ENCODE results near the gene MMP24.
A peak's percentile ranks its signal among the peaks of the same experiment; 100 is the strongest.

The MMP24 gene

DNA sequence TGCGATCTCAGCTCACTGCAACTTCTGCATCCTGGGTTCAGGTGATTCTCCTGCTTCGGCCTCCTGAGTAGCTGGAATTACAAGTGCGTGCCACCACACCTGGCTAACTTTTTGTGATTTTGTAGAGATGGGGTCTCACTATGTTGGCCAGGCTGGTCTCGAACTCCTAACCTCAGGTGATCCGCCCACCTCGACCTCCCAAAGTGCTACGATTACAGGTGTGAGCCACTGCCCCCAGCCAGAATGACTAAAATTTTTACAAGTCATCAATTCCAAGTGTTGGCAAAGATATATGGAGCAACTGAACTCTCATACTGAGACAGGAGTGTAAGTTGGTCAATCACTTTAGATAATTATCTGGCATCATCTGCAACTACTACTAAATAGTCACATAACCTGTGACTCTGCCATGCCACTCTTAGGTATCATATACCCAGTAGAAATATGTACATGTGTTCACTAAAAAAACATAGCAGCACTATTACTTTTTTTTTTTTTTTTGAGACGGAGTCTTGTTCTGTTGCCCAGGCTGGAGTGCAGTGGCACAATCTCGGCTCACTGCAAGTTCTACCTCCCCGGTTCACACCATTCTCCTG, 55.1 kb downstream of the MMP24 start:
- no peak for DNase-seq

- DNase-seq = no peak
Measured at GRCh38 chr20:35283441-35284266, 57.2 kb downstream of the MMP24 start.

DNA sequence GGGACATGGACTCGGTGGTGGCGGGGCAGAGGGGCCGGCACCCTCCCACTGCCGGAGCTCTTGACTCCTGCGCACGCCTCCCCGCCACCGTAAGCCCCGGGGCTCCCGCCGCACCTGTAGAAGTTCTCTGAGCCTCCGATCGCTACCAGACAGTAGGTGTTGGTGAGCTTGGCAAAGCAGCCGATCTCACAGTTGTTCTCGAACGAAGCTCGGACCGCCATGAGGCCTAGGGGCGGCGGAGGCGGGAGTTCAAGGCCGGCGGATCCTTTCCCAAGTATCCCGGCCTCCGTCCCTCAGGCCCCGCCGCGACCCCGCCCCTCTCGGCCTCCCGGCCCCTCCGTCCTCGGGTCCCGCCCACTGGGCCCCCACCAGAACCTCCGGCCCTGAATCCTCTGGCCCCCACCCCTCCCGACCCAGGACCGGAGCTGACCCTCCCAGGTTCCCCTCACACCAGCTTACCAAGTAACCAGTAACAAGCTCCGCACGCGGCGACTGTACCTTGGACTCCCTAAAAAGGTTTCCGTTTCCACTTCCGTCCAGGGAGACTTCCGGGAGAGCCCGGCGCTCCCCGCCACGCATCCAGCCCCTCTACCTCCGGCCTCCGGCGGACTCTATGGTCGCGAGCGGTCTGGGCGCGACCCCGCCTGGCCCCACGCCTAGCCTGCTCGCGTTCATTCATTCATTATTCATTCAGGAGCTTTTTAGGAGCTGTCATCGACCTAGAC, 57.9 kb downstream of the MMP24 start, which contains the start of gene EIF6:
EIF6 (minus strand) TSS at position 506 of the 725 bp plus-strand sequence; CDS start at position 221, 285 bp downstream.
- DNase-seq = peak; percentile 96

GRCh38 chr20:35284992-35285805, 58.7 kb downstream of the MMP24 start:
- DNase-seq = no peak

DNA sequence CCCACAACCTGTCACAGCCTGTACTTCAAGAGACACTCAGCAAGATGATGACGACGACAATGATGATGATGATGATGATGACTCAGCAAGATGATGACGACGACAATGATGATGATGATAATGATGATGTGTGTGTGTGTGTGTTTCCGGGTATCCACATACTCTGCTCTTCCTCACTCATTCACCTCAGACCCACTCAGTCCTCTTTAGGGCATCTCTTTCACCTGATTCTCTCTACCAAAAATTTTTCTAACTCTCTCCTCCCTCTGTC, 59.3 kb downstream of the MMP24 start:
- no peak for DNase-seq

GRCh38 chr20:35286077-35286898, 59.8 kb downstream of the MMP24 start:
- DNase-seq = no peak

DNA sequence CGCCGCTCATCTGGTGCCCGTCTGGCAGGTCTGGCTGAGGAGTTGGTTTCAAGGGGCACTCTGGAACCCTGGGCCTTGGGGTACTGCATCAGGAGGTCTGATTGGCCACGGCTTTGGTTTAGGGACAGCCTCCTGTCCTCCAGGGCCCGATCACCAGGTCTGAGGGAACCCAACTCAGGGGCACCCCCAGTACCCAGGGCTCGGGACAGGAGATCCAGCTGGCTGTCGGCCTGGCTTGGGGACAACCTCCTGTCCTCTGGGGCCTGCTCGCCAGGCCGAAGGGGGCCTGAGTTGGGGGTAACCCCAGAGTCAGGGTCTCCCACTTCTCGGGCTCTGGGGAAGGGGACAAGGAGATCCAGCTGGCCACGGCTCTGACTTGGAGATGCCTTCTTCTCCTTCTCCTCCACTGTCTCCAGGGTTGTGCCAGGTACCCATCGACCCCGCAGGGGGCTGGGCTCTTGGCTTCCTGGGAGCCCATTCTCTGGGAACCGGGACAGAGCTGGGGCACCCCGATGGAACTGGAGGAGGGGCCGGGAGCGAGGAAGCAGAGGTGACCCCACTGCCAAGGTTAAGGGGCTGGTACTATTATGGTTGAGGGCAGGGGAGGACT, 60.5 kb downstream of the MMP24 start:
- no peak for DNase-seq

DNA sequence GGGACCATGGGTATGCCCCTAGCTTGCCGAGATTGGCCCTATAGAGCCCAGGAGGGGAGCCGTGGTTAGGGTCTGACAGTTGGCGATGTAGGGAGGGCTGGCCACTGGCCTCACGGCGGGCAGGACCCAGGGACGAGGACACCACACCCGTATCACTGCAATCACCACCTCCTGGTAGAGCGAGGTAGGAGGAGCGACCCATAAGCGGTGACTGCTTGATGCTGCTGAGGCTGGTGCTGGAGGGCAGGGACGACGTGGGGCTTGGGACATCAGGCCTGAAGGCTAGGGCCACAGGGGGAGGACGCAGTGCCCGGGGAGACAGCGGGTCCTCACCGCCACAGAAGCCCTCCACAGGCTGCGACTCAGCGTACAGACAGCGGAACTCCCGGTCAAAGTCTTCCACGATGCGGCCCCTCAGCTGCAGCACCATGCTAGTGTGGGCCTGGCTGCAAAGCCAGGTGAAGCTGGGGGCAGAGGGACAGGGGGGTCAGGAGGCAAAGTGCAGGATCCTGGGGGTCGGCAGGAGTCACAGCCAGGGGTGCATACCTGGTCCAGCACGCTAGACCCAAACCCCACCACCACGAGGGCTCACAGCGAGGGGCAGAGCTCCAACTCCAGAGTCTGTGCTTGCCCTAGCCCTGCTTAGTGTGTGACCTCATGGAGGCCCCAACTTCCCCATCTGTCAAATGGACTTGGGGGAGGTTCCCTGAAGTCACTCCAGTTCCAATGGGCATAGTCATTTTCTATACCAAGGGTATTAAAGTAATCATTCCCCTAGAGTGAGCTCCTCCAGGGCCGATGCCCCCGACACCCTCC, 61.2 kb downstream of the MMP24 start:
- no peak for DNase-seq

- no peak for DNase-seq
Measured at GRCh38 chr20:35288325-35289060, 62.0 kb downstream of the MMP24 start.

DNA sequence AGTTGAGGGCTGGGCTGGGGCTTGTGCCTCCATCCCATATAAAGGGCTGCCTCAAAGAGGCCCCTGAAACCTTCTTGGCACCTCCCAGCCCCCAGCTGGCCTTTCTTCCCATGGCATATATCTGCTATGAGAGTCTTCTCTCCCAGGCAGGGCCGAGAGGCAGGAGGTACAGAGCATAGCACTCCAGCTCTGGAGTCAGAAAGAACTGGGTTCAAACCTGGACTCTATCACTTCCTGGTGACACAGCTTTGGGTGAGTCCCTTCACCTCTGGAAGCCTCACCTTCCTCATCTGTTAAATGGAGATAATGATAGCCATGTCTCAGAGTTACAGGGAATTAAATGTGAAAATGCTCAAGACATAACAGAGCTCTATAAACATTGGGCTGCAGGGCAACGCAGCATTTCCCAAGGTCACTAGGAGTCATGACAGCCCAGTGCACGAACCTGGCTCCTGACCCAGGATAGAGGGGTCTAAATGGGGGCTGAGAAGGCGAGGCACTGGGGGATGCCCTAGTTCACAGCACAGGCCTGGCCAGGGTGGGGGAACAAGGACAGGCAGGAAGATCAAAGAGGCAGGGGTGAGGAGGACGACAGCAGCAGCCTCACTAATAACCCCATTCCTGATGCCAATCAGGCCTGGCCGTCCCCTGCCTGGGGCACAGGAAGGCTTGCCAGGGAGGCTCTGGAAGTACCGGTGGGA, 63.8 kb downstream of the MMP24 start:
- no peak for DNase-seq

GRCh38 chr20:35290887-35291417, 64.5 kb downstream of the MMP24 start:
- DNase-seq = no peak

DNA sequence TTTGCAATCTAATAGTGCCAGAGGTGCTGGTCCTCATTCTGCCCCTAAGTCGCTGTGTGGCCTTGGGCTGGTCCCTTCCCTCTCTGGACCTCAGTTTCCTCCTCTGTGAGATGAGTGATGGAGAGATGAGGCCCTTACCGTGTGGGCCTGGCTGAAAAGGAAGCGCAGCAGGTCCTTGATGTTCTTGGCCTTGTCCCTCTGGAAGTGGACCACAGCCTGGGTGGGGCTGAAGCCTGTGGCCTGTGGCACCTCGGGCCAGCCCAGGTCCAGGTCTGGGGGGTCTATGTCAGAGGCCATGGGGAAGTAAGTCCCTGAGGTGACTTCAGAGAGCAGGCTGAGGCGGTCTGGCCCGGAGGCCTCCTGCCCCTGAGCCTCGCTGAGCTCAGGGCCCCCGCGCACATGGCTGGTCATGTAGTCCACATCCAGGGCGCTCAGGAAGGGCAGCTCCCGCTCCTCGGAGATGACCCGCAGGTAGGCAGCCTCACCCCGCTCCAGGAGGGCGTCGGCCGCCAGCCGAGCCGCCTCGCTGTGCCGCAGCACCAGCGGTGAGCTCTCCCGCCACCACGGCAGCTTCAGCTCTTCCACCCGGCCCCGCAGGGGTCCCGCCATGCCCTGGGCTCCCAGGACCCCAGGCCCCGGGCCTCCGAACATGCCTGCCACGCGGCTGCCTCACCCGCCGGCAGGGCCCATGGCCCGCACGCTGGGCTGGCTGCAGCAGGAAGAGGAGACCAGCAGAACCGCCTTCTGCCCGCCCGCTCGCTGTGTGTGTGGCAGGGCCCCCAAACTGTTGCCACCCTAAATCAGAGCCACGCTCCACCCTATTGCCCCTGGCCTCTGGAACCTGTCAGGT, 65.4 kb downstream of the MMP24 start, which contains the start of gene FAM83C:
FAM83C (minus strand) TSS at position 772 of the 850 bp plus-strand sequence; CDS start at position 651, 121 bp downstream.
- DNase-seq = no peak

GRCh38 chr20:35292504-35293285, 66.2 kb downstream of the MMP24 start:
- no peak for DNase-seq

GRCh38 chr20:35293303-35294292, 67.1 kb downstream of the MMP24 start:
- DNase-seq = no peak

DNA sequence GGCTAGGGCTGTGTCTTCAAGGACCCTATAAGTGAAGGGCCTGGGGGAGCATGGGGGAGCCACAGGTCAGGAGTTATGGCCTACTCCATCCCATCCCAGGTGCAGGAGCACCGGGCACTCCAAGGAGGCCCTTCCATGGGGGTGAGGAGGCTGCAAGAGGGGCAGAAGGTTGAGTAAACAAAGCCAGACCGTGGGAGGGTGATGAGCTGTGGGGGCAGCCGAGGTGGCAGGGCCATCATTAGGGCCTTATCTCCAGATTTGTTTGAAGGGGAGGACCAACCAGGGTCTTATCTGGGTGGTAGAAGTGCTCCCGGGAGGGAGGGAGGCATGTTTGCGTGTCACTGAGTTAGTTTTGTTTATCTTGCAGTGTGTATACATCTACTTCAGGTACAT, 67.8 kb downstream of the MMP24 start:
- DNase-seq = no peak

- DNase-seq = no peak
Measured at GRCh38 chr20:35295058-35295457, 68.6 kb downstream of the MMP24 start.

Measured in NCI-H69 (cell line).